GM13977 (cell line): ENCODE data around the gene INPP4B.

Experiments
- DNase-seq: peaks from one replicate; pipeline ENCODE4 v3.0.0; 2012; ENCODE audit warnings: low spot score
- in situ Hi-C: fragments of 300-500 bp; cut with MboI; formaldehyde crosslinking; loops from one replicate; pipeline ENCODE4 v1.12.0; 2022; ENCODE audit warnings: low sequenced_read_pairs, low pct_unique_long_range_greater_than_20kb, mixed read lengths, inconsistent platforms; ENCODE audit not compliant: unreplicated experiment
- TF ChIP-seq, protein P1 (sequence below): IDR thresholded peaks from 2 replicates; pipeline ENCODE4 v1.5.1; 2012; ENCODE audit warnings: mild to moderate bottlenecking, control low read depth; ENCODE audit not compliant: insufficient read depth; ENCODE audit errors: extremely low read depth, missing control alignments

Gene INPP4B

DNA sequence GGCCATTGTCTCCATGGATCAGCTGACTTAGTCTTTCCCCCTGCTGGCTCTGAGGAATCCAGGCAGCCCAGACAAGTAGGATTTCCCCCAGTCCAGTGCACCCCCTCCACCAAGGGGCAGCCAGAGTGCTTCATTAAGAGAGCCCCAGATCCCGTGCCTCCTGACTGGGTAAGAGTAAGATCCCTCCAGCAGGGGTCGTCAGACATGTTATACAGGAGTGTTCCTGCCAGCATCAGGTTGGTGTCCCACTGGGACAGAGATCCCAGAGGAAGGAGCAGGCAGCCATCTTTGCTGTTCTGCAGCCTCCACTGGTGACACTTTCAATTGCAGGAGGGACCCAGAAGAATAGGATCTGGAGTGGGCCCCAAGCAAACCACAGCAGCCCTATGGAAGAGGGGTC lies 29.0 kb upstream of the INPP4B start:
- no peak for DNase-seq
- in situ Hi-C loops: no loop called here
- TF ChIP-seq, protein P1, sequence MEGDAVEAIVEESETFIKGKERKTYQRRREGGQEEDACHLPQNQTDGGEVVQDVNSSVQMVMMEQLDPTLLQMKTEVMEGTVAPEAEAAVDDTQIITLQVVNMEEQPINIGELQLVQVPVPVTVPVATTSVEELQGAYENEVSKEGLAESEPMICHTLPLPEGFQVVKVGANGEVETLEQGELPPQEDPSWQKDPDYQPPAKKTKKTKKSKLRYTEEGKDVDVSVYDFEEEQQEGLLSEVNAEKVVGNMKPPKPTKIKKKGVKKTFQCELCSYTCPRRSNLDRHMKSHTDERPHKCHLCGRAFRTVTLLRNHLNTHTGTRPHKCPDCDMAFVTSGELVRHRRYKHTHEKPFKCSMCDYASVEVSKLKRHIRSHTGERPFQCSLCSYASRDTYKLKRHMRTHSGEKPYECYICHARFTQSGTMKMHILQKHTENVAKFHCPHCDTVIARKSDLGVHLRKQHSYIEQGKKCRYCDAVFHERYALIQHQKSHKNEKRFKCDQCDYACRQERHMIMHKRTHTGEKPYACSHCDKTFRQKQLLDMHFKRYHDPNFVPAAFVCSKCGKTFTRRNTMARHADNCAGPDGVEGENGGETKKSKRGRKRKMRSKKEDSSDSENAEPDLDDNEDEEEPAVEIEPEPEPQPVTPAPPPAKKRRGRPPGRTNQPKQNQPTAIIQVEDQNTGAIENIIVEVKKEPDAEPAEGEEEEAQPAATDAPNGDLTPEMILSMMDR: no peak

DNA sequence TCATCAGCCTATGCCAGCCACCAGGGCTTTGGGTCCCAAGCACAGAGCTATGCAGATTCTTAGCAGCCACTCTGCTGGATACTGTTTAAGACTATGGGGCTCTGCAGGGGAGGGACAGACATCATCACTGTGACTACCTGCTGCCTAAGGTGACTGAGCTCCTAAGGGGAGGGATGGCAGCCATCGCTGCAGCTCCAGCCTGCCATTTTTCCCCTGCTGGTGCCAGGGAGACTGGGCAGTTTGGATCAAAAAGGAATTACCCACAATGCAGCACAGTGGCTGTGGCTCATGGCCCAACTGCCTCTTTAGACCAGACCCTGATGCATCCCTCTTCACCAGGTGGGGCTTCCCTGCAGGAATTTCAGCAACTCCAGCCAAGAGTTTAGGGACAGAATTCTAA lies 28.6 kb upstream of the INPP4B start:
- TF ChIP-seq, protein P1: no peak
- no peak for DNase-seq
- in situ Hi-C loops: no loop called here

DNA sequence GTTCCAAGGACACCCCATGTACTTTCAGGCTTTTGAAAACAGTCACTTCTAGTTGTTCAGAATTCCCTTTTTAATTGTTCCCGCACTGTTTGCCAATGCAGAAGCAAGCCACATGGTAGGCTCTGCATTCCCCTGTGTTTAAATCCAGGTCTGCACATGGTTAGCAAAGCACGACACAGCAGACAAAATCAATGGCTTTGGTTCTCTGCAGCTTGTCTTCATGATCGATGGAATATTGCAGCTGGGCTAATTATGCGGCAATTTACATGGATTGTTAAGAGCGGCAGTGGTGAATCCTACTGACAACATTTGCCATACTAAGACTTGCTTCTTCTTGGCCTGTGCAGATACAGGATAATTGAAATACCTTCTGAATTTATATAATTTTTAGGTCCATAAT lies 20.6 kb upstream of the INPP4B start:
- TF ChIP-seq, protein P1: no peak
- in situ Hi-C loops: no loop called here
- DNase-seq: no peak

DNA sequence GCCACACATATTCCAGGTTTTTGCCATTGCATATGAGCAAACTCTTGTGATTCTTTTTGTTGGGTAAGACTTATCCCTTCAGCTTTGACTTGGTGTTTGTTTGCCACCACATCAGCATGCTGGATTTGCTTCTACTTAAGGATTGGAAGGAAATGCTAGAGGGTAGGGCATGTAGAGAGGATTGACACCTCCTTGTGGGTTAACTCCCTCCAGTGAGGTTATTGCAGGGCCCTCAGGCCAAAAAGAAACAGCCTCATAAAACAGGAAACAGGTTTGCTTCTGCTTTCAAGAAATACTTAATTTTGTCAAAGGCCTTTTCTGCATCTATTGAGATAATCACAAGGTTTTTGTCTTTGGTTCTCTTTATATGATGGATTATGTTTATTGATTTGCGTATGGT lies 15.2 kb upstream of the INPP4B start:
- DNase-seq: no peak
- in situ Hi-C loops: no loop called here
- TF ChIP-seq, protein P1: no peak

DNA sequence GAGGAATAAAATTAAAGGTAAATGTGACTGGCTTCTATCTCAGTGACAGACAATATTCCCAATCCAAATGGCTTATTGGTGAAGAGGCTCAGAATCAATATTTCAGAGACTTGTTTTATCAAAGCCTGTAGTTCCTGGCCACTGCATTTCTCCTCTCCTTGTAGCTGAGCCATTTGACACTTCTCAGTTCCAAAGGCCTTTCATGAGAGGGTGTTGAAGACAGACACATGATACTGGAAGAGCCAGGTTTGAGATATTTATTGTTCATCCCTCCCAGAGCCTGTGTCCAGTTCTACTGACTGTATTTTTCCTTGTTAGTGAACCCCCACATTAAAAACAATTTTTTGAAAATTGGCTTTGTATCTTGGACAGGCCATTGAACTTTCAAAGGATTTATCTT lies 12.9 kb upstream of the INPP4B start:
- TF ChIP-seq, protein P1: no peak
- no peak for DNase-seq
- in situ Hi-C loops: no loop called here

DNA sequence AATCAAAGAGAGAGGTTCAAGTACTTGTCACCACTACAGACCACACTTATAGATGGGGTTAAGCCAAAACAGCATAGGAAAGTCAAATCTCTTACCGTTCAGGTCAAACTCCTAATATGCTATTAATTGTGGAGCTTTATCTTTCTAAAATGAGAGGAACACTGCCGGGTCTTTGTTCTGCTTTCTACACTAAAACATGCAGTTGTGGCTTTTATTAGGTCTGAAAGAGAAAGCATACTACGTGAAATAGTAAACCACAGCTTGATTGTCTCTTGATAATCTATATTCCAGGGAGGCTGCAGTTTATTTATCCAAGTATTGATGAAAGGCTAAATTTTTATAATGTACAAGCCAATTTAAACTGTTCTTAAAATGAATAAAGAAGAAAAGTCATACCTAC lies 12.3 kb upstream of the INPP4B start:
- TF ChIP-seq, protein P1: no peak
- in situ Hi-C loops: no loop called here
- no peak for DNase-seq

DNA sequence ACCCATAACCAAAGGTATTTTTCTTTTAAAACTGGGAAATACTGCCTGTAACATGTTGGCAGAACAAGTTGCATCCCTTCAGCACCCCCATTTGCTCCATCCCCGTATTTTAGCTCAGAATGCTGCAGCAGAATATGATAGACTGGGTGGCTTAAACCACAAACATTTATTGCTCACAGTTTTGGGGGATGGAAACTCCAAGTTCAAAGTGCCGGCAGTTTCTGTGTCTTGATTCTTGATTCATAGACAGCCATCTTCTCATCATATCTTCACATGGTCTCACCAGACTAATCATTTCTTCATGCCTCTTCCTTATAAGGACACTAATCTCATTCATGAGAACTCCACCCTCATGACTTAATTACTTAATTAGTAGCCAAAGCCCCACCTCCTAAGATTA lies 10.5 kb upstream of the INPP4B start:
- TF ChIP-seq, protein P1: no peak
- no peak for DNase-seq
- in situ Hi-C loops: no loop called here
